ENCODE results near the gene DHDDS.

Gene DHDDS

DNA sequence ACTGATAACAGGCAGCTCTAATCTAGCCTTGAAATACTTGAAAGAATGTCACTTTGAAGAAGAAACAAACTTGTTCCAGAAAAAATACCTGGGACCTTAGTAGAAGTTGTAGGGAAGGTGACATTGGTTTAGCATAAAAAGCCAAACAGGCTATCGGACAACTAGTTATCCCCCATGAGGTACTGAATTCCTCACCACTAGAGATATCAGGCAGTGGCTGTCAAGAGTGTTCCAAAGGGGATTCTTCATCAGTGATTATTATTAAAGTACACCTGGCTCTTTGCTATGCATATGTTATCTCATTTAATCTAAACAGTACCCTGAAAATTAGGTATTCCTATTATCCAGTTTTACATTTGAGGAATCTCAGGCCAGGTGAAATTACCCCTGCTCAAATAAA lies 27.0 kb downstream of the DHDDS start:
- no peaks in the 10 kb centered on the region for H3K27me3 Mint-ChIP-seq

GRCh38 chr1:26459573-26460031 lies 27.5 kb downstream of the DHDDS start:
- Mint-ChIP-seq H3K27me3 (no peaks in the 10 kb centered on the region), H3K27ac (no peak overlapping the region), H3K36me3 (peaks cover 8% of the 10 kb centered on the region)

More for the DNA sequence above, 27.0 kb downstream of the DHDDS start:
- H3K9me3 Mint-ChIP-seq: no peaks in the 10 kb centered on the region
- H3K4me3 Mint-ChIP-seq: no peak overlapping the region
- no peak overlapping the region for H3K27ac Mint-ChIP-seq
- H3K36me3 Mint-ChIP-seq: peaks cover 8% of the 10 kb centered on the region
- H3K4me1 Mint-ChIP-seq: no peaks in the 10 kb centered on the region

DNA sequence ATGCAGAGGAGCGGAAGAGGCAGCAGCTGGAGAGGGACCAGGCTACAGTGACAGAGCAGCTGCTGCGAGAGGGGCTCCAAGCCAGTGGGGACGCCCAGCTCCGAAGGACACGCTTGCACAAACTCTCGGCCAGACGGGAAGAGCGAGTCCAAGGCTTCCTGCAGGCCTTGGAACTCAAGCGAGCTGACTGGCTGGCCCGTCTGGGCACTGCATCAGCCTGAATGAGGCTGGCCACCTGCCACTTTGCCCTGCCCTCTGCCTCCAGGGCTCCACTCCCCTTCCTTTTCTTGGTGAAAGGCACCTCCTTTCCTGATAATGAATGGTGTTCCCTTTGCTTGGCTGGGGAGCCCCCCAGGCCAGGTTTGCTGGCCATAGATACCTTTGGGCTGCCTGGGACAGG lies 36.8 kb downstream of the DHDDS start:
- H3K4me1 Mint-ChIP-seq: peaks cover 25% of the 10 kb centered on the region
- H3K36me3 Mint-ChIP-seq: peaks cover 4% of the 10 kb centered on the region
- H3K27me3 Mint-ChIP-seq: no peaks in the 10 kb centered on the region
- H3K9me3 Mint-ChIP-seq: no peaks in the 10 kb centered on the region
- H3K4me3 Mint-ChIP-seq: no peak overlapping the region
- H3K27ac Mint-ChIP-seq: no peak overlapping the region

More at GRCh38 chr1:26459573-26460031, 27.5 kb downstream of the DHDDS start:
- Mint-ChIP-seq H3K4me3 (no peak overlapping the region), H3K9me3 (no peaks in the 10 kb centered on the region), H3K4me1 (no peaks in the 10 kb centered on the region)

GRCh38 chr1:26469558-26469957 lies 37.4 kb downstream of the DHDDS start:
- Mint-ChIP-seq H3K4me3 (no peak overlapping the region), H3K27me3 (no peaks in the 10 kb centered on the region), H3K27ac (no peak overlapping the region), H3K4me1 (peaks cover 31% of the 10 kb centered on the region), H3K36me3 (peaks cover 10% of the 10 kb centered on the region), H3K9me3 (no peaks in the 10 kb centered on the region)

DNA sequence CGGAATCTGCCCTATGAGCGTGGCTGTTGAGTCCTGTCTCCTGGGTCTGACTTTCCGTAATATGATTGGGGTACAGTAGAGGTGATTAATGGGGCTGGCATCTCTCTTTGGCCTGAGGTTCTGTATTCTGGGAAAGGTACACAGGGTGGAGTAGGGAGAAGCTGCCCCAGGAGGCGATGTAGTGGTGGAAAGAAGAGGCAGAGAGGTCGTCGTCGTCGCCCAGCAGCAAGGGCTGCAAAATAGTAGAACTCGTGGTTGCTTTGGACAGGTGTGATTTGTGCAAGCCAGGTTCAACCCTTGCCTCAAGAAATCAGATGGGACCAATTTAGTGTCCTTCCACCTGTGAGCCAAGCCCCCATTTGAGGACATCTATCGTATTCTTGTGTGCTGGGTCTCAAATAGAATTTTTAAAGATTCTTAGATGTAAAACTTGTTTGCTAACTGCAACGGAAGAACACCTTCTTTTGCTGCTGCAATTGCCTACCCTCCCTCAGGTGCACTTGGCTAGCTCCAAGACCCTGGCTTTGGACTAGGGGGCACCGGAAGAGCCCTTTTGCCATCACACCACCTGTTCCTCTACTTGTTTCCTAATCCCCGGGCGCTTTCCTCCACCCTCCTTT lies 38.9 kb downstream of the DHDDS start:
- peak overlapping the region; percentile 41 for H3K27ac Mint-ChIP-seq
- H3K4me3 Mint-ChIP-seq: peak overlapping the region; percentile 93
- no peaks in the 10 kb centered on the region for H3K9me3 Mint-ChIP-seq
- peaks cover 38% of the 10 kb centered on the region for H3K4me1 Mint-ChIP-seq
- H3K36me3 Mint-ChIP-seq: peaks cover 15% of the 10 kb centered on the region
- H3K27me3 Mint-ChIP-seq: no peaks in the 10 kb centered on the region

DNA sequence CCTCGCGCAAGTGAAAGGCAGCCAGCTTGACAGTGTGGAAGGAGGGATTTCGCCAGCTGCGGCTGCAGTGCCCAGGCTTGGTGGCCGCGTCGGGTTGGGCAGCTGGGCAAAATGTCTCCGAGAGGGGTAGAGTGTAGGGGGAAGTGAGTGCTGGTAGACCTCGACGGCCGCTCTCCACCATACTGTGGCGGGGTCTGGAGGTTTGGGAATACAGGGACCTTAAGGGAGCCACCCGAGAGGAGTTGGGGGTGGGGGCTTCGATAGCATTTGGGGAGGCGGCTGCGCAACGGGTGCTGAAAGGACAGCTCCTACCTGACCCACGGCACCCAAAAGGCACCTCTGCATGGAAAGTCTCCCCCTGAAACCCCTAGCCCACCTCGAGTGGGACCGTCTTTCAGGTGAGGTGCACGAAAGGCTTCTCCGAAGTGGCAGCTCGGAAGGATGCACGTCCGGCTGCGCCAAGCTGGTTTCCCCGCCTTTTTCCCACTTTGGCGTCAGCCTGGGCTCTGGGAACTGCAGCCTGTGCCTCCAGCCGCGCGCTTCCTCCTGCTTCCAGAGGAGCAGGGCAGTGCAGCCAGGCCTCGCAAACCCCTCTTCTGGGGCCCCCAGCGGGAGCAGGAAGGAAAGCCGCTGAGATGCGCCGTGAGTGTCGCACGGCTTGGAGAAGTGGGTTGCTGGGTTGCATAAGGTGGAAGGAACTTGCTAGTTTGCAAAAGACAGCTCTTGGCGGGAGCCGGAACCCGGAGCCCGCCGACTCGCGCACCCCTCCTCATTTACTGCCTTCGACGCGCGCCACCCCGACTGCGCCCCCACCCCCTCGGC lies 39.6 kb downstream of the DHDDS start:
- peaks cover 46% of the 10 kb centered on the region for H3K4me1 Mint-ChIP-seq
- no peaks in the 10 kb centered on the region for H3K9me3 Mint-ChIP-seq
- H3K27me3 Mint-ChIP-seq: no peaks in the 10 kb centered on the region
- H3K36me3 Mint-ChIP-seq: peaks cover 18% of the 10 kb centered on the region
- peak overlapping the region; percentile 93 for H3K4me3 Mint-ChIP-seq
- peak overlapping the region; percentile 95 for H3K27ac Mint-ChIP-seq

DNA sequence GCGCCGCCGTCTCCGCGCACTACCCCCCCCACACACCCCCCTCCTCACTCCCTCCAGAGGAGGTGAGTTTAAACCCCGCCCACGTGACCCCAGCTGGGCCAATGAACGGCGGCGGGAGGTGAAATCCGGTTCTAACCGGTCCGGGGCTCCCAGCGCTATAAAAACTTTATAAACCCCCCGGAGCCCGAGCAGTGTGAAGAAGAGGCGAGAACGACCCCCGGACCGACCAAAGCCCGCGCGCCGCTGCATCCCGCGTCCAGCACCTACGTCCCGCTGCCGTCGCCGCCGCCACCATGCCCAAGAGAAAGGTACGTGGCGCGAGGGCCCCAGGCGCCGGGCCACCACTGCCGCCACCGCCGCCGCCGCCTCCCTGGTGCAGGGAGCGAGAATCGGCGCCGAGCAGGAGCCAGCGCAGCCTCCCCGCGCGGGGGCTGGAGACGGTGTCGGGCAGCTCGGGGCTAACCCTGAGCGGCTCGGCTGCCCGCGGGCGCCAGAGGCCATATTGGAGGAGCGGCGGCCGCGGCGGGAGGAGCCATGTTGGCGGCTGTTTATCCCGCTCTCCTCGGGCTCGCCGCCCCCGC lies 40.3 kb downstream of the DHDDS start, which contains the start of gene HMGN2:
TSS of gene HMGN2 (plus strand) at position 121 of the 581 bp plus-strand sequence. CDS start at position 294, 173 bp downstream.
- H3K4me1 Mint-ChIP-seq: peaks cover 46% of the 10 kb centered on the region
- H3K27me3 Mint-ChIP-seq: no peaks in the 10 kb centered on the region
- H3K4me3 Mint-ChIP-seq: peak within 1 kb of the TSS; percentile 93
- no peaks in the 10 kb centered on the region for H3K9me3 Mint-ChIP-seq
- H3K36me3 Mint-ChIP-seq: peaks cover 17% of the 10 kb centered on the region
- peak within 1 kb of the TSS; percentile 95 for H3K27ac Mint-ChIP-seq

DNA sequence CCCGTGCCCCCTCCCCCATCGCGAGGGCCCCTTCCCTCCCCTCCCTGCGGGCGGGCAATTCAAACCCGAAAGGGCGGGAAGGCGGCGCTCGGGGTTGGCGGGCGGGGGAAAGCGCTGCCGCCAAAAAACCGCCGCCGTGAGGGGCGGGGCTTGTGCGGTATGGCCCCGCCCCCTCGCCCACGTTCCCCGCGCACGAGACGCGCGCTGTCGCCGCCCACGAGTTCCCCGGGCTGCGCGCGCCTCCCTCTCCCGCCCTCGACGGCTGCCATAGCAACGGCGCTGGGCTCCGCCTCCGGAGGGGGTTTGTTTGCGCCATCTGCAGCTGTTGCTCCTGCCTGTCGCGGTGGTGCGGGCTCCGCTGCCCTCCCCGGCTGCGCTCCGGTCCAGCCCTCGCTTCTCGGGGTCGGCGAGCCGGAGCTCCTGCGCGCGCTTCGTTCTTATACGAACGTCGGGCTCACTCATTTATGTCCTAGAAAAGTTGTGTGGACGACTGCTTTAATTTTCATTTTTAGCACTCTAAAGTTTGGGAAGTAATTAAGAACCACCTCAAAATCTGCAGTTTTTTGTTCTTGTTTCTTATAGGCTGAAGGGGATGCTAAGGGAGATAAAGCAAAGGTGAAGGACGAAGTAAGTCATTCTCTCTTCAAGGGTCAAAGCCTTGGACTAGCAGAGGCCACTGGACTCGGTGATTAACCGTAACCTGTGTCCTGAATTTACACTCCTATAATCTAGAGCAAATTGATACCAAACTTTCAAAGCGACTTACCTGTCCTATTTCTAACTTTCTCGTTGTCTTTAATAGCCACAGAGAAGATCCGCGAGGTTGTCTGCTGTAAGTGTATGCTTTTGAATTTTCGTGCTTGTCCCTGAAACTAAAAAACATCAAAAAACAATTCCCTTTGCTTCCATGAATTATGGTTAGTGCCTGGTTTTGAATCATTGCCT lies 41.1 kb downstream of the DHDDS start:
- H3K36me3 Mint-ChIP-seq: peaks cover 17% of the 10 kb centered on the region

GRCh38 chr1:26474818-26475217 lies 42.7 kb downstream of the DHDDS start:
- H3K4me1 Mint-ChIP-seq: peaks cover 55% of the 10 kb centered on the region
- H3K9me3 Mint-ChIP-seq: no peaks in the 10 kb centered on the region
- peak overlapping the region; percentile 92 for H3K4me3 Mint-ChIP-seq
- H3K27ac Mint-ChIP-seq: peak overlapping the region; percentile 83
- H3K27me3 Mint-ChIP-seq: no peaks in the 10 kb centered on the region
- peaks cover 20% of the 10 kb centered on the region for H3K36me3 Mint-ChIP-seq

More for the DNA sequence above, 41.1 kb downstream of the DHDDS start:
- H3K27me3 Mint-ChIP-seq: no peaks in the 10 kb centered on the region
- H3K9me3 Mint-ChIP-seq: no peaks in the 10 kb centered on the region
- peak overlapping the region; percentile 82 for H3K27ac Mint-ChIP-seq
- peak overlapping the region; percentile 92 for H3K4me3 Mint-ChIP-seq
- H3K4me1 Mint-ChIP-seq: peaks cover 50% of the 10 kb centered on the region

DNA sequence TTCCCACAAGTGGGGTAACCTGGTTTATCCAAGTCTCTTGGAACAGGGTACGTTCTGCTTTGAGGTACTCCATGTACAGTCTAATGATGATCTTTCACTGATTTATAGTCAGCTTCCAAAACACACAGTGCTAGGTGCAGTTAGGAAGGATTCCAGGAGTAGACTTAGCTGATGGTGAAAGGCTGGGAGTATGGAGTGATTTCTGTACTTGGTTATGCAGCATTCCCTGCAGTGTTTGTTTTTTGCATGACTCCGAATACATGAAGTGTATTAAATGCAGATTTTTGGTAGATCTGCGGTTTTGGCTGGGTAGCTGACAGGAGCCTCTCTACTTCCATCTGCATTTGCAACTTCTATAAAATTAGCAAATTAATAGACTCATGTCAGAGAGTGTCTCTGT lies 43.9 kb downstream of the DHDDS start:
- H3K27me3 Mint-ChIP-seq: no peaks in the 10 kb centered on the region
- H3K4me3 Mint-ChIP-seq: peak overlapping the region; percentile 33
- peak overlapping the region; percentile 23 for H3K27ac Mint-ChIP-seq
- H3K36me3 Mint-ChIP-seq: peaks cover 18% of the 10 kb centered on the region
- H3K4me1 Mint-ChIP-seq: peaks cover 43% of the 10 kb centered on the region
- no peaks in the 10 kb centered on the region for H3K9me3 Mint-ChIP-seq

DNA sequence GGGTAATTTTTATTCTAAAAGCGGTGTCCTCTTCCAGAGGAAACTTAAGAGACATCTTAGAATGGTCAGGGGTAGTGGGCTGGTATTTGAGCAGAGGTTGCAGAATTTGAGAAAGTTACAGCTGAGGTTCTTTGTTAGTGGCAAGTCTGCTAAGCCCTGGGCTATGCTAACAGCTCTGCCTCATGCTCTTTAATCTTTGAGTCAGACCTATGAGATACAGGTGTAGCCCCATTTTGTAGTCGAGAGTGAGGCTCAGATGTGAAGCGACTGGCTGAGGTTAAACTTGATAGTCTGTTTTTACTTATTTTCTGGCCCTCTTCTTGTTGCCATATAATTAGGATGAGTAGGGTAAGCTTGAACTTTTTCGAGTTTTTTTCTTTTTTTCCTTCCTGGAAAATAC lies 44.8 kb downstream of the DHDDS start:
- Mint-ChIP-seq H3K9me3 (no peaks in the 10 kb centered on the region), H3K27me3 (no peaks in the 10 kb centered on the region), H3K36me3 (peaks cover 18% of the 10 kb centered on the region), H3K27ac (peak overlapping the region; percentile 74), H3K4me1 (peaks cover 36% of the 10 kb centered on the region), H3K4me3 (no peak overlapping the region)

- H3K9me3 Mint-ChIP-seq: no peaks in the 10 kb centered on the region
- peak overlapping the region; percentile 61 for H3K27ac Mint-ChIP-seq
- H3K36me3 Mint-ChIP-seq: peaks cover 18% of the 10 kb centered on the region
- H3K4me3 Mint-ChIP-seq: no peak overlapping the region
- H3K27me3 Mint-ChIP-seq: no peaks in the 10 kb centered on the region
- peaks cover 40% of the 10 kb centered on the region for H3K4me1 Mint-ChIP-seq
These were observed 45.5 kb downstream of the DHDDS start for GRCh38 chr1:26477446-26478152.

- Mint-ChIP-seq H3K36me3 (peaks cover 18% of the 10 kb centered on the region), H3K4me3 (no peak overlapping the region), H3K4me1 (peaks cover 44% of the 10 kb centered on the region), H3K27me3 (no peaks in the 10 kb centered on the region), H3K9me3 (no peaks in the 10 kb centered on the region), H3K27ac (peak overlapping the region; percentile 86)
These were observed 46.0 kb downstream of the DHDDS start for GRCh38 chr1:26478159-26478558.

DNA sequence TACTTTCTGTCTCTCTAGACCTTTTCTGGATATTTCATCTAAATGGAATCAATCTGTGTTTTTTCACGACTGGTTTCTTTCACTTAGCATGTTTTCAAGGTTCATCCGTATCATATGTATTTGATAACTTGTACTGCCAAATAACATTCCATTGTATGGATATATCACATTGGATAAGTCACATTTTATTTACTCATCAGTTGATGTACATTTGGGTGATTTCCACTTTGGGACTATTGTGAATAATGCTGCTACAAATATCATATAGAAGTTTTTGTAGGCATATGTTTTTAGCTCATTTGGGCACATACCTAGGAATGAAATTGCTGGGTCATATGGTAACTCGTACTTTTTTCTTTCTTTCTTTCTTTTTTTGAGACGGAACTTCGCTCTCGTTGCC lies 46.9 kb downstream of the DHDDS start:
- H3K27me3 Mint-ChIP-seq: no peaks in the 10 kb centered on the region
- no peaks in the 10 kb centered on the region for H3K9me3 Mint-ChIP-seq
- no peak overlapping the region for H3K4me3 Mint-ChIP-seq
- H3K4me1 Mint-ChIP-seq: peaks cover 40% of the 10 kb centered on the region
- H3K27ac Mint-ChIP-seq: peak overlapping the region; percentile 12
- peaks cover 16% of the 10 kb centered on the region for H3K36me3 Mint-ChIP-seq

Measured in activated naive CD4-positive, alpha-beta T cell treated with anti-CD3 and anti-CD28 coated beads, Interleukin-2, amount 50 U/mL, for 24 hours (primary cell).